Panc1 (cell line): ENCODE measurements around the gene TMOD1. TPM values are rescaled to one million over a fixed set of nuclear protein-coding genes. Genes with fewer than 3 reads are reported as not detected.

Experiments used
- ATAC-seq: fragments of 200-7000 bp; cut with Tn5 transposase; 2 replicates; pipeline ENCODE4 v1.9.1; 2020; ENCODE audit warnings: mild to moderate bottlenecking, moderate library complexity
- BruUV-seq: library from RNA; stranded (reverse); fragments of 400-500 nt; replicated peaks from 2 replicates; lab custom pipeline; 2021; lab: Mats Ljungman, UMichigan
- CTCF ChIA-PET: fragments of 300-600 bp; sonication (Branson Sonifier 250); formaldehyde crosslinking; loops from one replicate; lab custom pipeline; 2022; ENCODE audit warnings: antibody characterized with exemption; lab: Charles Lee
- POLR2A ChIA-PET: fragments of 300-600 bp; sonication (Branson Sonifier 250); formaldehyde crosslinking; loops from one replicate; lab custom pipeline; 2022; ENCODE audit warnings: antibody characterized with exemption; lab: Charles Lee
- DNase-seq: peaks from one replicate; pipeline ENCODE4 v3.0.0-alpha.2; 2010; ENCODE audit warnings: low read depth, low spot score
- H3K27ac ChIP-seq: 2 replicates; pipeline ENCODE4 v1.5.1; 2011; ENCODE audit warnings: mild to moderate bottlenecking, low read length, inconsistent platforms
- H3K27me3 ChIP-seq: fragments of 200-500 bp; sonication (Bioruptor generic); 2 replicates; pipeline ENCODE4 v1.6.0; 2014; ENCODE audit warnings: low read length, inconsistent platforms; ENCODE audit not compliant: control insufficient read depth, insufficient read depth
- H3K36me3 ChIP-seq: fragments of 200-500 bp; sonication (Bioruptor generic); 2 replicates; pipeline ENCODE4 v1.5.1; 2014; ENCODE audit warnings: inconsistent platforms, mild to moderate bottlenecking, low read length, moderate library complexity; ENCODE audit not compliant: control insufficient read depth, insufficient read depth
- H3K4me1 ChIP-seq: 2 replicates; pipeline ENCODE4 v1.5.1; 2011; ENCODE audit warnings: inconsistent platforms, mild to moderate bottlenecking, low read length, moderate library complexity; ENCODE audit not compliant: control insufficient read depth, insufficient read depth
- H3K4me3 ChIP-seq, 2 experiments: 2 replicates each; pipeline ENCODE4 v1.5.1; 2011 to 2012; ENCODE audit warnings: low read depth in 2 of 2, low read length in 2 of 2, mild to moderate bottlenecking in 2 of 2, inconsistent platforms in 1 of 2, moderate library complexity in 1 of 2
- H3K9me3 ChIP-seq: fragments of 200-500 bp; sonication (Bioruptor generic); 2 replicates; pipeline ENCODE4 v1.5.1; 2014; ENCODE audit warnings: low read depth, mild to moderate bottlenecking, inconsistent platforms, low read length, moderate library complexity; ENCODE audit not compliant: control insufficient read depth, insufficient read depth
- POLR2AphosphoS5 ChIP-seq: IDR thresholded peaks from 2 replicates; pipeline ENCODE4 v1.6.1; 2012; ENCODE audit warnings: mild to moderate bottlenecking, low read depth, low read length, moderate library complexity
- REST ChIP-seq, 2 experiments: IDR thresholded peaks; 2 replicates each; pipeline ENCODE4 v1.6.1; 2011 to 2012; ENCODE audit warnings: low read depth in 2 of 2, control low read depth in 1 of 2, low read length in 1 of 2, mild to moderate bottlenecking in 1 of 2, moderate library complexity in 1 of 2; ENCODE audit not compliant: insufficient read depth in 1 of 2
- SIN3A ChIP-seq: IDR thresholded peaks from 2 replicates; pipeline ENCODE4 v1.6.1; 2012; ENCODE audit warnings: low read depth, mild to moderate bottlenecking, low read length, moderate library complexity, borderline replicate concordance; ENCODE audit not compliant: insufficient read depth
- TCF7L2 ChIP-seq: IDR thresholded peaks from 2 replicates; pipeline ENCODE4 v1.6.1; 2011; ENCODE audit warnings: mild to moderate bottlenecking, low read depth, low read length, inconsistent platforms
- in situ Hi-C: cut with HindIII; loops from 2 replicates; pipeline ENCODE4 v1.10.0; 2016; ENCODE audit warnings: low sequenced_read_pairs, low pct_unique_long_range_greater_than_20kb
- intact Hi-C: fragments of 100-400 bp; cut with micrococcal nuclease; formaldehyde crosslinking; loops from one replicate; pipeline ENCODE4 v1.10.0; 2022; ENCODE audit not compliant: unreplicated experiment
- total RNA-seq: library from RNA; stranded (reverse); gene quantifications from one replicate; pipeline ENCODE4 v1.2.1, GENCODE V29; 2021; ENCODE audit not compliant: unreplicated experiment
- TF ChIP-seq, protein P1 (sequence below): fragments of 450-650 bp; IDR thresholded peaks from 2 replicates; pipeline ENCODE4 v1.5.1; 2017; ENCODE audit warnings: mild to moderate bottlenecking

TMOD1 gene
- total RNA-seq, 1 experiment from 2014 or later, result 1.4 TPM

GRCh38 chr9:97596906-97597305 lies 95.4 kb downstream of the TMOD1 start:
- no peaks in the 10 kb centered on the region for H3K27me3 ChIP-seq
- H3K27ac ChIP-seq, result no peak overlapping the region
- no peaks in the 10 kb centered on the region for H3K36me3 ChIP-seq
- DNase-seq (no peak), ATAC-seq (no peak)
- BruUV-seq, result no TSS peak
- H3K4me3 ChIP-seq, result no peak overlapping the region
- CTCF ChIA-PET, result interaction anchor here (0.6 kb wide), 2 partner anchors 29 to 88 kb away, joined by 3 to 13 read pairs; no protein-coding TSS in a partner anchor
- TF ChIP-seq POLR2AphosphoS5 (no peak), SIN3A (no peak), REST (IDR thresholded peaks at IDR 0.05; ENCODE audit: insufficient read depth in 1 of 2, low read depth in 2 of 2, low read length in 1 of 2) (no peak), TCF7L2 (no peak)
- TF ChIP-seq, protein P1, sequence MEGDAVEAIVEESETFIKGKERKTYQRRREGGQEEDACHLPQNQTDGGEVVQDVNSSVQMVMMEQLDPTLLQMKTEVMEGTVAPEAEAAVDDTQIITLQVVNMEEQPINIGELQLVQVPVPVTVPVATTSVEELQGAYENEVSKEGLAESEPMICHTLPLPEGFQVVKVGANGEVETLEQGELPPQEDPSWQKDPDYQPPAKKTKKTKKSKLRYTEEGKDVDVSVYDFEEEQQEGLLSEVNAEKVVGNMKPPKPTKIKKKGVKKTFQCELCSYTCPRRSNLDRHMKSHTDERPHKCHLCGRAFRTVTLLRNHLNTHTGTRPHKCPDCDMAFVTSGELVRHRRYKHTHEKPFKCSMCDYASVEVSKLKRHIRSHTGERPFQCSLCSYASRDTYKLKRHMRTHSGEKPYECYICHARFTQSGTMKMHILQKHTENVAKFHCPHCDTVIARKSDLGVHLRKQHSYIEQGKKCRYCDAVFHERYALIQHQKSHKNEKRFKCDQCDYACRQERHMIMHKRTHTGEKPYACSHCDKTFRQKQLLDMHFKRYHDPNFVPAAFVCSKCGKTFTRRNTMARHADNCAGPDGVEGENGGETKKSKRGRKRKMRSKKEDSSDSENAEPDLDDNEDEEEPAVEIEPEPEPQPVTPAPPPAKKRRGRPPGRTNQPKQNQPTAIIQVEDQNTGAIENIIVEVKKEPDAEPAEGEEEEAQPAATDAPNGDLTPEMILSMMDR, result no peak
- H3K9me3 ChIP-seq, result no peaks in the 10 kb centered on the region
- in situ Hi-C loops (no loop called here), intact Hi-C loops (no loop called here)
- POLR2A ChIA-PET, result no interaction called here
- H3K4me1 ChIP-seq, result no peaks in the 10 kb centered on the region

DNA sequence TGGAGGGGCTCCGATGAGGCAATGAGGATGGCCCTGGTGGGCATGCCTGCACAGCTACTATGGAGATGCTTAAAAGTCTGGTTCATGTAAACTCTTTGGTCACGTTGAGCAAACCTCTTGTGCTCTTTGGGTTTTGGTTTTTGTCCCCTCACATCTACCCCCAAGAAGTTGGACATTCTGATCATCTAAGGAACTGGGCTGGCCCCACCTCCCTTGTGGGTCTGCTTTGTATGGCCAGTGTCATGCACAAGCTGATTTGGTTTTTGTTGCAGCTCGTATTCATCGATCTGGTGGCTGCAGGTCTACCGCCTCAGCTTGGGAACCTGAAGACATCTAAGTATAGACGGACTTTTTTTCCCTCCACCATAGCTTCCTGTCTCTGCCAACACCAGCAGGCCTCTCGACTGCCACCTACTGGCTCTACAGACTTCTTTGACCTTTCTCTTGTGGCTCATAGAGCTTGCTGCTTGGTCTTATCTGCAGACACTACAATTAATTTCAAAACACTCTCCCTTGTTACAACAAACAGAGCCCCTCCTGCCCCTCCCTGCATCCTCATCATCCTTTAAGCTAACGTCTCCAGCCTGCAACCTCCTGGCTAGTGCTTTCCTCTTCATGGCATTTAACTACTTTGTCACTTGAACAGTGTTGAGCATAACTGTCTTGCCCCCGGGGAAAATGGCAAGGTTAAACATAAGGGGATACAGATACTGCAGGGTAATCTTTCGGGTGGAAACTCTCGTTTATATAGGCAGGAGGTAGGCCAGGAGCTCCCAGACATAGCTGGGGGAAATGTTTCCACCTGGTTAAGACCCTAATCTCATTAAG lies 97.2 kb downstream of the TMOD1 start:
- DNase-seq (peak; percentile 50), ATAC-seq (peak; percentile 94)
- no peak for TF ChIP-seq POLR2AphosphoS5
- TF ChIP-seq, protein P1, result peak; percentile 87
- intact Hi-C loops, result loop anchor here (2.0 kb wide), 1 partner anchor 130 kb away; no protein-coding TSS in a partner anchor
- H3K9me3 ChIP-seq, result no peaks in the 10 kb centered on the region
- H3K36me3 ChIP-seq, result no peaks in the 10 kb centered on the region
- POLR2A ChIA-PET, result interaction anchor here (0.5 kb wide), 1 partner anchor 384 kb away, joined by 4 read pairs; no protein-coding TSS in a partner anchor
- CTCF ChIA-PET, result interaction anchor here (0.5 to 2.0 kb wide), 8 partner anchors 17 to 211 kb away, joined by 3 to 18 read pairs (median 4); partner anchors contain the start of gene TDRD7
- in situ Hi-C loops, result no loop called here
- no peaks in the 10 kb centered on the region for H3K4me1 ChIP-seq
- no TSS peak for BruUV-seq
- no peak overlapping the region for H3K4me3 ChIP-seq
- no peak overlapping the region for H3K27ac ChIP-seq
- no peaks in the 10 kb centered on the region for H3K27me3 ChIP-seq
